K562 (cell line): ENCODE results near the gene ABCB9. TPM values are rescaled to one million over a fixed set of nuclear protein-coding genes. Genes with fewer than 3 reads are reported as not detected.

Source experiments
- ETS2 ChIP-seq: IDR thresholded peaks from 2 replicates; pipeline ENCODE4 v1.6.1; 2016; ENCODE audit warnings: borderline replicate concordance, missing genetic modification characterization, mild to moderate bottlenecking, moderate library complexity, missing compliant biosample characterization; ENCODE audit not compliant: poor library complexity, severe bottlenecking
- FOXJ2 ChIP-seq: fragments of 200-800 bp; sonication (Bioruptor generic); IDR thresholded peaks from 2 replicates; pipeline ENCODE4 v1.6.1; 2016; ENCODE audit warnings: missing genetic modification characterization, missing compliant biosample characterization
- JUNB ChIP-seq: fragments of 450-650 bp; formaldehyde crosslinking; conservative IDR thresholded peaks from 2 replicates; pipeline ENCODE4 v1.4.0; 2020; ENCODE audit warnings: mild to moderate bottlenecking
- LCOR ChIP-seq: sonication (generic); formaldehyde crosslinking; IDR thresholded peaks from 2 replicates; pipeline ENCODE4 v1.8.0; 2022; ENCODE audit warnings: mild to moderate bottlenecking, missing genetic modification reagents
- NFE2L1 ChIP-seq: fragments of 450-650 bp; IDR thresholded peaks from 2 replicates; pipeline ENCODE4 v1.6.1; 2016; ENCODE audit warnings: missing genetic modification characterization, low read depth, mild to moderate bottlenecking, missing compliant biosample characterization, moderate library complexity, borderline replicate concordance
- NR2C1 ChIP-seq, 2 experiments: fragments of 450-650 bp; IDR thresholded peaks; 2 replicates each; pipeline ENCODE4 v1.6.1; 2017; ENCODE audit warnings: mild to moderate bottlenecking in 2 of 2, antibody characterized with exemption in 1 of 2, inconsistent platforms in 1 of 2, missing compliant biosample characterization in 1 of 2, missing genetic modification characterization in 1 of 2
- PPARD ChIP-seq: fragments of 250-450 bp; sonication (Bioruptor Pico); IDR thresholded peaks from 2 replicates; pipeline ENCODE4 v1.8.0; 2022; ENCODE audit warnings: inconsistent platforms, mild to moderate bottlenecking, moderate library complexity
- RB1 ChIP-seq: fragments of 450-650 bp; IDR thresholded peaks from 2 replicates; pipeline ENCODE4 v1.6.1; 2017; ENCODE audit warnings: low read depth, mild to moderate bottlenecking
- RBM39 ChIP-seq: fragments of 200-400 bp; formaldehyde crosslinking; optimal IDR thresholded peaks from 2 replicates; pipeline ENCODE3; 2018; ENCODE audit warnings: low read depth, low read length
- SRF ChIP-seq, 2 experiments: fragments of 250-450, 450-650 bp in 1 of 2; sonication (Bioruptor Pico) in 1 of 2; sonication (generic) in 1 of 2; formaldehyde crosslinking; IDR thresholded peaks; 2 replicates each; pipeline versions ENCODE4 v1.5.0 to v1.5.1; 2020 to 2022; ENCODE audit warnings: mild to moderate bottlenecking in 1 of 2, missing genetic modification reagents in 1 of 2
- WHSC1 ChIP-seq: IDR thresholded peaks from one replicate; pipeline ENCODE4 v1.6.1; 2012; ENCODE audit warnings: low read length, control low read depth, inconsistent platforms
- ZNF146 ChIP-seq: IDR thresholded peaks from one replicate; pipeline ENCODE4 v1.6.1; 2018; ENCODE audit warnings: missing compliant biosample characterization; ENCODE audit not compliant: unreplicated experiment
- ZNF354B ChIP-seq: fragments of 250-450 bp; sonication (Bioruptor Pico); IDR thresholded peaks from 2 replicates; pipeline ENCODE4 v1.4.0; 2020
- polyA plus RNA-seq, 8 experiments: library from polyadenylated mRNA; depleted of rRNA in 4 of 8; stranded (reverse) in 5 of 8; unstranded in 3 of 8; fragments of >200 nt; fragmentation: Nextera tagmentation in 2 of 8; fragmentation: Illumina TruSeq in 1 of 8; extraction: Ambion mirVana in 2 of 8; extraction: Trizol in 1 of 8; gene quantifications; 2 replicates each; pipeline versions ENCODE4 v1.2.1 to v1.2.3, GENCODE V29; 2011 to 2014; ENCODE audit warnings: inconsistent platforms in 1 of 8, missing spikeins in 1 of 8
- total RNA-seq, 7 experiments: library from RNA; depleted of rRNA in 6 of 7; stranded (reverse); fragments of >200 nt in 6 of 7; fragmentation: Illumina TruSeq in 2 of 7; extraction: Trizol in 2 of 7; gene quantifications; 2 replicates each; pipeline versions ENCODE4 v1.2.1 to v1.2.3, GENCODE V29; 2011 to 2021; ENCODE audit warnings: low replicate concordance in 1 of 7
- TF ChIP-seq, protein P1 (sequence below): fragments of 450-650 bp; IDR thresholded peaks from 2 replicates; pipeline ENCODE4 v1.6.1; 2017; ENCODE audit warnings: antibody characterized with exemption
- TF ChIP-seq, protein P2 (sequence below): IDR thresholded peaks from 2 replicates; pipeline ENCODE4 v1.6.1; 2012; ENCODE audit warnings: low read depth, low read length, improper control_type of control experiment, borderline replicate concordance
- TF ChIP-seq, protein P3 (sequence below), 2 experiments: fragments of 150-350 bp in 1 of 2; IDR thresholded peaks; 2 replicates each; pipeline ENCODE4 v1.6.1; 2012 to 2016; ENCODE audit warnings: low read depth in 2 of 2, low read length in 2 of 2, mild to moderate bottlenecking in 1 of 2, moderate library complexity in 1 of 2
- TF ChIP-seq, protein P4 (sequence below): IDR thresholded peaks from 2 replicates; pipeline ENCODE4 v1.6.1; 2011; ENCODE audit warnings: borderline replicate concordance, low read depth, mild to moderate bottlenecking, moderate library complexity, low read length; ENCODE audit not compliant: insufficient read depth, poor library complexity, severe bottlenecking

The ABCB9 gene
- total and polyA plus RNA-seq, 9 of the 15 experiments (the other 6 are each of a cell fraction or from before 2014, with no cell fraction given): 0.20 to 12.6 (median 6.2) TPM

DNA sequence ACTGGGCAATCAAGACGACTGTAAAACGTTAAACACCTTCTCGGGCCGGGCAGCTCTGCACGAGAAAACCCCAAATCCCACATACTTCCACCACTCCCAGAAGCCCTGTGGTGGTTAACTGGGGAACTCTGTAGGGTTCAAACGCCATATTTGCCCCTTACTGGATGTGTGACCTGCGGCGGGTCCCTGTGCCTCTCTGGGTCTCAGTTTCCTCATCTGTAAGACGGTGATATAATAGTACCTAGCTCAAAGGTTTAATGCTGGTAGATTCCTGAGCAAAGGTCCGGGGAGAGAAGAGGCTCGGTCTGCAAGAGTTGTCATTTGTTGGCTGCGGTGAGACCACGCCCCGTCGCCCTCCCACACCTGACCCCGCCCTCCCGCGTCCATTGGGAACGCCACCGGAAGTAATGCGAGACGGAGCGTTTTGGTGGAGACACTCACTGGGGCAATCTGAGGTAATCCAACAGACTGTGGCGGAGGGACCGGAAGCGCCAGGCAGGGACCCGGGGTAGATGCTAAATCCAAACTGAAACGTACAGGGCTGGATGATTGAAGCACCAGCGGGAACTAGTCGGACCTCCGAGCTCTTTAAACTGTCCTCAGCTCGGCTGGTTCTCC, 8.1 kb upstream of the ABCB9 start (continued):
- TF ChIP-seq, protein P1, sequence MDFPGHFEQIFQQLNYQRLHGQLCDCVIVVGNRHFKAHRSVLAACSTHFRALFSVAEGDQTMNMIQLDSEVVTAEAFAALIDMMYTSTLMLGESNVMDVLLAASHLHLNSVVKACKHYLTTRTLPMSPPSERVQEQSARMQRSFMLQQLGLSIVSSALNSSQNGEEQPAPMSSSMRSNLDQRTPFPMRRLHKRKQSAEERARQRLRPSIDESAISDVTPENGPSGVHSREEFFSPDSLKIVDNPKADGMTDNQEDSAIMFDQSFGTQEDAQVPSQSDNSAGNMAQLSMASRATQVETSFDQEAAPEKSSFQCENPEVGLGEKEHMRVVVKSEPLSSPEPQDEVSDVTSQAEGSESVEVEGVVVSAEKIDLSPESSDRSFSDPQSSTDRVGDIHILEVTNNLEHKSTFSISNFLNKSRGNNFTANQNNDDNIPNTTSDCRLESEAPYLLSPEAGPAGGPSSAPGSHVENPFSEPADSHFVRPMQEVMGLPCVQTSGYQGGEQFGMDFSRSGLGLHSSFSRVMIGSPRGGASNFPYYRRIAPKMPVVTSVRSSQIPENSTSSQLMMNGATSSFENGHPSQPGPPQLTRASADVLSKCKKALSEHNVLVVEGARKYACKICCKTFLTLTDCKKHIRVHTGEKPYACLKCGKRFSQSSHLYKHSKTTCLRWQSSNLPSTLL: no peak
- no peak for TF ChIP-seq PPARD (CRISPR knock-in tag)
- no peak for TF ChIP-seq RBM39
- TF ChIP-seq, protein P2, sequence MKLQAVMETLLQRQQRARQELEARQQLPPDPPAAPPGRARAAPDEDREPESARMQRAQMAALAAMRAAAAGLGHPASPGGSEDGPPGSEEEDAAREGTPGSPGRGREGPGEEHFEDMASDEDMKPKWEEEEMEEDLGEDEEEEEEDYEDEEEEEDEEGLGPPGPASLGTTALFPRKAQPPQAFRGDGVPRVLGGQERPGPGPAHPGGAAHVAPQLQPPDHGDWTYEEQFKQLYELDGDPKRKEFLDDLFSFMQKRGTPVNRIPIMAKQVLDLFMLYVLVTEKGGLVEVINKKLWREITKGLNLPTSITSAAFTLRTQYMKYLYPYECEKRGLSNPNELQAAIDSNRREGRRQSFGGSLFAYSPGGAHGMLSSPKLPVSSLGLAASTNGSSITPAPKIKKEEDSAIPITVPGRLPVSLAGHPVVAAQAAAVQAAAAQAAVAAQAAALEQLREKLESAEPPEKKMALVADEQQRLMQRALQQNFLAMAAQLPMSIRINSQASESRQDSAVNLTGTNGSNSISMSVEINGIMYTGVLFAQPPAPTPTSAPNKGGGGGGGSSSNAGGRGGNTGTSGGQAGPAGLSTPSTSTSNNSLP: no peak
- TF ChIP-seq WHSC1: no peak
- peak; percentile 75 for TF ChIP-seq NR2C1 (IDR thresholded peaks at IDR 0.05)
- TF ChIP-seq NR2C1 (tag; IDR thresholded peaks at IDR 0.05): peak; percentile 87
- TF ChIP-seq, protein P3, sequence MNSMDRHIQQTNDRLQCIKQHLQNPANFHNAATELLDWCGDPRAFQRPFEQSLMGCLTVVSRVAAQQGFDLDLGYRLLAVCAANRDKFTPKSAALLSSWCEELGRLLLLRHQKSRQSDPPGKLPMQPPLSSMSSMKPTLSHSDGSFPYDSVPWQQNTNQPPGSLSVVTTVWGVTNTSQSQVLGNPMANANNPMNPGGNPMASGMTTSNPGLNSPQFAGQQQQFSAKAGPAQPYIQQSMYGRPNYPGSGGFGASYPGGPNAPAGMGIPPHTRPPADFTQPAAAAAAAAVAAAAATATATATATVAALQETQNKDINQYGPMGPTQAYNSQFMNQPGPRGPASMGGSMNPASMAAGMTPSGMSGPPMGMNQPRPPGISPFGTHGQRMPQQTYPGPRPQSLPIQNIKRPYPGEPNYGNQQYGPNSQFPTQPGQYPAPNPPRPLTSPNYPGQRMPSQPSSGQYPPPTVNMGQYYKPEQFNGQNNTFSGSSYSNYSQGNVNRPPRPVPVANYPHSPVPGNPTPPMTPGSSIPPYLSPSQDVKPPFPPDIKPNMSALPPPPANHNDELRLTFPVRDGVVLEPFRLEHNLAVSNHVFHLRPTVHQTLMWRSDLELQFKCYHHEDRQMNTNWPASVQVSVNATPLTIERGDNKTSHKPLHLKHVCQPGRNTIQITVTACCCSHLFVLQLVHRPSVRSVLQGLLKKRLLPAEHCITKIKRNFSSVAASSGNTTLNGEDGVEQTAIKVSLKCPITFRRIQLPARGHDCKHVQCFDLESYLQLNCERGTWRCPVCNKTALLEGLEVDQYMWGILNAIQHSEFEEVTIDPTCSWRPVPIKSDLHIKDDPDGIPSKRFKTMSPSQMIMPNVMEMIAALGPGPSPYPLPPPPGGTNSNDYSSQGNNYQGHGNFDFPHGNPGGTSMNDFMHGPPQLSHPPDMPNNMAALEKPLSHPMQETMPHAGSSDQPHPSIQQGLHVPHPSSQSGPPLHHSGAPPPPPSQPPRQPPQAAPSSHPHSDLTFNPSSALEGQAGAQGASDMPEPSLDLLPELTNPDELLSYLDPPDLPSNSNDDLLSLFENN (IDR thresholded peaks at IDR 0.05; ENCODE audit: low read depth in 2 of 2, low read length in 2 of 2): peak in 1 of 2 experiments; percentile 70; a peak in 1 of 4 replicates
- no peak for TF ChIP-seq NFE2L1 (tag)
- peak; percentile 39; the same call in 1 of the 2 replicates for TF ChIP-seq RB1
- TF ChIP-seq, protein P4, sequence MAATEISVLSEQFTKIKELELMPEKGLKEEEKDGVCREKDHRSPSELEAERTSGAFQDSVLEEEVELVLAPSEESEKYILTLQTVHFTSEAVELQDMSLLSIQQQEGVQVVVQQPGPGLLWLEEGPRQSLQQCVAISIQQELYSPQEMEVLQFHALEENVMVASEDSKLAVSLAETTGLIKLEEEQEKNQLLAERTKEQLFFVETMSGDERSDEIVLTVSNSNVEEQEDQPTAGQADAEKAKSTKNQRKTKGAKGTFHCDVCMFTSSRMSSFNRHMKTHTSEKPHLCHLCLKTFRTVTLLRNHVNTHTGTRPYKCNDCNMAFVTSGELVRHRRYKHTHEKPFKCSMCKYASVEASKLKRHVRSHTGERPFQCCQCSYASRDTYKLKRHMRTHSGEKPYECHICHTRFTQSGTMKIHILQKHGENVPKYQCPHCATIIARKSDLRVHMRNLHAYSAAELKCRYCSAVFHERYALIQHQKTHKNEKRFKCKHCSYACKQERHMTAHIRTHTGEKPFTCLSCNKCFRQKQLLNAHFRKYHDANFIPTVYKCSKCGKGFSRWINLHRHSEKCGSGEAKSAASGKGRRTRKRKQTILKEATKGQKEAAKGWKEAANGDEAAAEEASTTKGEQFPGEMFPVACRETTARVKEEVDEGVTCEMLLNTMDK: no peak
- no peak for TF ChIP-seq ZNF146 (CRISPR knock-in tag)
- no peak; a peak in 1 of 4 replicates for TF ChIP-seq SRF (CRISPR knock-in tag; IDR thresholded peaks at IDR 0.05)
- TF ChIP-seq ETS2 (tag): no peak
- TF ChIP-seq ZNF354B (CRISPR knock-in tag): no peak
- peak; percentile 49; the same call in 1 of the 2 replicates for TF ChIP-seq LCOR (CRISPR knock-in tag)
- no peak for TF ChIP-seq JUNB
- TF ChIP-seq FOXJ2 (tag): no peak
